HepG2 (cell line): ENCODE measurements around the gene CIB1.

ENCODE experiments used
- CTCF ChIP-seq: sonication (generic); formaldehyde crosslinking; IDR thresholded peaks from 2 replicates; pipeline ENCODE4 v1.5.0; 2020; ENCODE audit warnings: mild to moderate bottlenecking, missing genetic modification reagents, moderate library complexity
- GTF2F1 ChIP-seq: fragments of 150-350 bp; IDR thresholded peaks from 2 replicates; pipeline ENCODE4 v1.6.1; 2014; ENCODE audit warnings: low read length
- TCF12 ChIP-seq, 2 experiments: fragments of 450-650 bp in 1 of 2; sonication (generic) in 1 of 2; formaldehyde crosslinking in 1 of 2; IDR thresholded peaks; 2 replicates each; pipeline versions ENCODE4 v1.6.1 to v1.8.0; 2017 to 2022; ENCODE audit warnings: antibody characterized with exemption in 1 of 2, mild to moderate bottlenecking in 1 of 2, missing genetic modification reagents in 1 of 2, moderate library complexity in 1 of 2
- ZNF512 ChIP-seq: sonication (generic); formaldehyde crosslinking; IDR thresholded peaks from 2 replicates; pipeline ENCODE4 v1.4.0; 2020; ENCODE audit warnings: mild to moderate bottlenecking, missing genetic modification reagents

GRCh38 chr15:90200534-90201129, 33.1 kb downstream of the CIB1 start:
- no peak for TF ChIP-seq ZNF512 (CRISPR knock-in tag)
- no peak for TF ChIP-seq GTF2F1
- TF ChIP-seq TCF12 (IDR thresholded peaks at IDR 0.05), result no peak
- TF ChIP-seq TCF12 (CRISPR knock-in tag; IDR thresholded peaks at IDR 0.05), result no peak
- no peak for TF ChIP-seq CTCF (CRISPR knock-in tag)
